OCI-LY7 (cell line): ENCODE measurements around the gene RRM2. TPM values are rescaled to one million over a fixed set of nuclear protein-coding genes. Genes with fewer than 3 reads are reported as not detected.

Experiments
- BruUV-seq: library from RNA; stranded (reverse); fragments of 400-500 nt; replicated peaks from 2 replicates; lab custom pipeline; 2021; lab: Mats Ljungman, UMichigan
- CTCF ChIA-PET: fragments of 300-600 bp; sonication (Branson Sonifier 250); formaldehyde crosslinking; loops from one replicate; lab custom pipeline; 2022; ENCODE audit warnings: antibody characterized with exemption; ENCODE audit not compliant: unreplicated experiment; lab: Charles Lee
- POLR2A ChIA-PET: fragments of 300-600 bp; sonication (Branson Sonifier 250); formaldehyde crosslinking; loops from one replicate; lab custom pipeline; 2022; ENCODE audit warnings: antibody characterized with exemption; lab: Charles Lee
- DNase-seq: peaks from one replicate; pipeline ENCODE4 v3.0.0-alpha.2; 2015; ENCODE audit warnings: low spot score
- H2AFZ ChIP-seq: fragments of 200-600 bp; sonication (generic), shearing (Covaris generic); 2 replicates; pipeline ENCODE4 v1.6.1; 2014; ENCODE audit warnings: mild to moderate bottlenecking, antibody characterized with exemption, low read length, moderate library complexity
- H3K27ac ChIP-seq: fragments of 200-600 bp; sonication (generic); 2 replicates; pipeline ENCODE4 v1.5.1; 2014; ENCODE audit warnings: mixed run types, low read depth, mild to moderate bottlenecking, moderate library complexity, low read length, inconsistent platforms; ENCODE audit not compliant: poor library complexity, severe bottlenecking
- H3K36me3 ChIP-seq: fragments of 200-600 bp; sonication (generic); 2 replicates; pipeline ENCODE4 v1.6.1; 2014; ENCODE audit warnings: mild to moderate bottlenecking, antibody characterized with exemption, low read length, moderate library complexity, mixed read lengths; ENCODE audit not compliant: insufficient read depth
- H3K4me1 ChIP-seq: fragments of 200-600 bp; sonication (generic); 2 replicates; pipeline ENCODE4 v1.5.1; 2014; ENCODE audit warnings: mild to moderate bottlenecking, low read length; ENCODE audit not compliant: insufficient read depth, poor library complexity, severe bottlenecking
- H3K4me2 ChIP-seq: fragments of 200-600 bp; sonication (generic); 2 replicates; pipeline ENCODE4 v1.6.1; 2014; ENCODE audit warnings: mild to moderate bottlenecking, low read length
- H3K4me3 ChIP-seq: fragments of 200-600 bp; sonication (generic); 2 replicates; pipeline ENCODE4 v1.5.1; 2014; ENCODE audit warnings: mild to moderate bottlenecking, low read depth, low read length; ENCODE audit not compliant: poor library complexity, severe bottlenecking
- H3K79me2 ChIP-seq: fragments of 200-600 bp; sonication (generic); 2 replicates; pipeline ENCODE4 v1.6.1; 2016; ENCODE audit warnings: low read depth, mild to moderate bottlenecking, low read length, moderate library complexity, mixed read lengths; ENCODE audit not compliant: insufficient read depth
- H3K9me2 ChIP-seq: fragments of 200-600 bp; sonication (generic); 2 replicates; pipeline ENCODE4 v1.6.1; 2016; ENCODE audit warnings: mild to moderate bottlenecking, low read length, mixed read lengths; ENCODE audit not compliant: insufficient read depth
- H3K9me3 ChIP-seq: fragments of 200-600 bp; sonication (generic); 2 replicates; pipeline ENCODE4 v1.6.1; 2014; ENCODE audit warnings: mild to moderate bottlenecking, mixed run types, low read length, mixed read lengths
- H4K20me1 ChIP-seq: fragments of 200-600 bp; sonication (generic); 2 replicates; pipeline ENCODE4 v1.6.1; 2014; ENCODE audit warnings: mild to moderate bottlenecking, antibody characterized with exemption, low read length, moderate library complexity, mixed read lengths; ENCODE audit not compliant: insufficient read depth
- CTCF ChIP-seq: fragments of 200-600 bp; sonication (generic); conservative IDR thresholded peaks from 2 replicates; pipeline ENCODE4 v1.5.1; 2014; ENCODE audit warnings: mild to moderate bottlenecking, antibody characterized with exemption, low read length, moderate library complexity, mixed read lengths
- EZH2phosphoT487 ChIP-seq: fragments of 200-600 bp; sonication (generic); IDR thresholded peaks from 2 replicates; pipeline ENCODE4 v1.6.1; 2018; ENCODE audit warnings: low read depth, borderline replicate concordance, mild to moderate bottlenecking, mixed run types, antibody characterized with exemption, low read length, moderate library complexity, mixed read lengths
- intact Hi-C: fragments of 100-400 bp; cut with micrococcal nuclease; formaldehyde crosslinking; loops from one replicate; pipeline ENCODE4 v1.10.0; 2022; ENCODE audit not compliant: unreplicated experiment
- total RNA-seq, 2 experiments: library from RNA; depleted of rRNA in 1 of 2; stranded (reverse); fragments of >200 nt in 1 of 2; shearing (Covaris generic) in 1 of 2; gene quantifications; 2 replicates each; pipeline ENCODE4 v1.2.3, GENCODE V29; 2014 to 2022

The RRM2 gene
- total RNA-seq, 2 experiments from 2014 or later, result 222 to 324 TPM

- H3K79me2 ChIP-seq, result peaks cover 60% of the 10 kb centered on the region
- BruUV-seq, result TSS peak; percentile 46
- H3K9me3 ChIP-seq, result no peaks in the 10 kb centered on the region
- H3K4me3 ChIP-seq, result peak overlapping the region; percentile 81
- peaks cover 42% of the 10 kb centered on the region for H3K36me3 ChIP-seq
- intact Hi-C loops, result loop anchor here (1.0 to 2.0 kb wide), 4 partner anchors 38 to 328 kb away; partner anchors contain the start of gene ODC1
- H3K9me2 ChIP-seq, result no peaks in the 10 kb centered on the region
- H3K4me1 ChIP-seq, result peaks cover 36% of the 10 kb centered on the region
- peaks cover 17% of the 10 kb centered on the region for H4K20me1 ChIP-seq
- DNase-seq, result peak; percentile 96
- TF ChIP-seq EZH2phosphoT487, result no peak
- peak overlapping the region; percentile 91 for H3K27ac ChIP-seq
- H3K4me2 ChIP-seq, result peak overlapping the region; percentile 79
- ChIA-PET CTCF (no interaction called here), POLR2A (interaction anchor here (0.9 to 1.9 kb wide), 8 partner anchors 8 to 326 kb away, joined by 3 to 9 read pairs (median 5); no protein-coding TSS in a partner anchor)
- peak overlapping the region; percentile 29; the same call in 1 of the 2 replicates for H2AFZ ChIP-seq
Observed at GRCh38 chr2:10120158-10120876, 2.2 kb upstream of the RRM2 start.

- no peaks in the 10 kb centered on the region for H3K9me2 ChIP-seq
- H3K4me1 ChIP-seq, result peaks cover 44% of the 10 kb centered on the region
- DNase-seq, result peak; percentile 57
- H3K27ac ChIP-seq, result peak overlapping the region; percentile 91
- no peak for TF ChIP-seq CTCF
- TF ChIP-seq EZH2phosphoT487, result no peak
- peak overlapping the region; percentile 79 for H3K4me2 ChIP-seq
- H3K9me3 ChIP-seq, result no peaks in the 10 kb centered on the region
- peaks cover 49% of the 10 kb centered on the region for H3K36me3 ChIP-seq
- peak overlapping the region; percentile 81 for H3K4me3 ChIP-seq
- intact Hi-C loops, result loop anchor here (1.0 to 2.0 kb wide), 4 partner anchors 39 to 328 kb away; partner anchors contain the start of gene ODC1
- H2AFZ ChIP-seq, result no peak overlapping the region; the same call in 1 of the 2 replicates
- ChIA-PET CTCF (no interaction called here), POLR2A (interaction anchor here (0.6 to 1.5 kb wide), 3 partner anchors 19 to 40 kb away, joined by 3 to 5 read pairs (median 4); no protein-coding TSS in a partner anchor)
- peaks cover 67% of the 10 kb centered on the region for H3K79me2 ChIP-seq
- H4K20me1 ChIP-seq, result peaks cover 24% of the 10 kb centered on the region
- BruUV-seq, result TSS peak; percentile 82
Observed at GRCh38 chr2:10120877-10121574, 1.5 kb upstream of the RRM2 start.

- peak; percentile 26 for DNase-seq
- no TSS peak for BruUV-seq
- Histone ChIP-seq H3K4me1 (peaks cover 54% of the 10 kb centered on the region), H3K27ac (peak overlapping the region; percentile 91), H3K4me2 (peak overlapping the region; percentile 84), H3K9me3 (no peaks in the 10 kb centered on the region), H4K20me1 (peaks cover 44% of the 10 kb centered on the region), H3K4me3 (peak overlapping the region; percentile 81), H3K79me2 (peaks cover 85% of the 10 kb centered on the region), H2AFZ (no peak overlapping the region), H3K36me3 (peaks cover 72% of the 10 kb centered on the region), H3K9me2 (no peaks in the 10 kb centered on the region)
- intact Hi-C loops, result no loop called here
- TF ChIP-seq CTCF, result no peak
- ChIA-PET CTCF (interaction anchor here (0.6 kb wide), 1 partner anchor 314 kb away, joined by 3 read pairs; no protein-coding TSS in a partner anchor), POLR2A (interaction anchor here (0.6 to 2.2 kb wide), 4 partner anchors 38 to 443 kb away, joined by 3 to 10 read pairs (median 3); no protein-coding TSS in a partner anchor)
Observed at GRCh38 chr2:10123281-10123680, 742 bp downstream of the RRM2 start.
